Measurements from ENCODE around the gene ITGAL. TPM values are rescaled to one million over a fixed set of nuclear protein-coding genes. Genes with fewer than 3 reads are reported as not detected.
"Not testable (repeated sequence)": the region's sequence is repeated elsewhere in the genome, so short reads cannot be mapped to it uniquely, and the experiment has no call there.

Gene ITGAL
- total RNA-seq, 2 experiments from 2014 or later: 83.8 to 89.0 TPM

DNA sequence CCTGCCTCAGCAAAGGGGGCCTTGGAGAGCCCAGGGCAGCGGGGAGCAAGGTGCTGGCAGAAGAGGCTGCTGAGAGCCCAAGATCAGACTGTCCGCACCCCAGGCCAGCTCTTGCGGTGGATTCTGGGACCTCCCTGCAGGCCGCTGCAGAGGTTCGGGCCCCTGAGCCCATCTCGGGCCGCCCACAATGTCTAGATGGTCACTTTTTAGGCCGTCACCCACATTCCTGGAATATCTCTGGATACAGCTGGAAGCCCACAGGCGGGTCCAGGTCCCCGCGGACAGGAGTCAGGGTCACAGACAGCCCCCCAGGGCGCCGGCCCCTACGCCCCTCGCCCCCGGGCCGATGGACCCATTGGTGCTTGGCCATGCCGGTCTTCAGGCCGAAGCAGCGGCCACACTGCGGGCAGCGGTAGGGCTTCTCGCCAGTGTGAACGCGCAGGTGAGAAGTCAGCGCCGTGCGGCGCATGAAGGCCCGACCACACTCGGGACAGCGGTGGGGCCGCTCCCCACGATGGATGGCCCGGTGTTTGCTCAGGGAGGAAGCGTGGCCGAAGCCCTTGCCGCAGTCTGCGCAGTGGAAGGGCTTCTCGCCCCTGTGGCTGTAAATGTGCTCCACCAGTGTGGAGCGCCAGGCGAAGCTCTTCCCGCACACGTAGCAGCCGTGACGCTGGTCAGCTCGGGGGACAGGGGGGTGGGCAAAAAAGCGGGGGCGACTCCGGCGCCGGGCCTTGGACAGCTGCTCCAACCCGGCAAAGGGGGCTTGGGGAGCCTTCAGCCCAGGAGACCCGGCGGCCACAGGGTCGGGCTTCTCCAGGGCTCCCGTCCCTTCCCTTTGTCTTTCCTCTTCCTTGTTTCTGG, 60.0 kb downstream of the ITGAL start:
- intact Hi-C loops (cut with micrococcal nuclease): no loop called here
- CTCF ChIA-PET: no interaction called here

GRCh38 chr16:30533146-30533522, 60.6 kb downstream of the ITGAL start:
- Mint-ChIP-seq H3K4me1 (ENCODE audit: low read depth) (peaks cover 53% of the 10 kb centered on the region), H3K27me3 (ENCODE audit: low read depth) (no peaks in the 10 kb centered on the region), H3K36me3 (ENCODE audit: low read depth) (peaks cover 30% of the 10 kb centered on the region), H3K27ac (peak overlapping the region; percentile 76), H3K4me3 (peak overlapping the region; percentile 72), H3K9me3 (no peaks in the 10 kb centered on the region)
- intact Hi-C loops (cut with micrococcal nuclease): no loop called here
- CTCF ChIA-PET: interaction anchor here (1.4 to 3.5 kb wide), 2 partner anchors 39 to 84 kb away, joined by 9 to 26 read pairs; partner anchors contain the start of gene ZNF688
- DNase-seq: no peak

More for the DNA sequence above, 60.0 kb downstream of the ITGAL start:
- Mint-ChIP-seq H3K36me3 (ENCODE audit: low read depth) (peaks cover 25% of the 10 kb centered on the region), H3K9me3 (no peaks in the 10 kb centered on the region), H3K27ac (no peak overlapping the region), H3K27me3 (ENCODE audit: low read depth) (no peaks in the 10 kb centered on the region), H3K4me3 (peak overlapping the region; percentile 72), H3K4me1 (ENCODE audit: low read depth) (peaks cover 52% of the 10 kb centered on the region)
- DNase-seq: no peak

GRCh38 chr16:30533748-30534367, 61.3 kb downstream of the ITGAL start:
- H3K36me3 Mint-ChIP-seq (ENCODE audit: low read depth): peaks cover 33% of the 10 kb centered on the region
- H3K27ac Mint-ChIP-seq: peak overlapping the region; percentile 99
- CTCF ChIA-PET: interaction anchor here (0.6 to 3.5 kb wide), 5 partner anchors 18 to 85 kb away, joined by 3 to 26 read pairs (median 3); partner anchors contain the start of genes ZNF688 and ZNF785
- H3K9me3 Mint-ChIP-seq: no peaks in the 10 kb centered on the region
- H3K27me3 Mint-ChIP-seq (ENCODE audit: low read depth): no peaks in the 10 kb centered on the region
- peaks cover 53% of the 10 kb centered on the region for H3K4me1 Mint-ChIP-seq (ENCODE audit: low read depth)
- DNase-seq: peak; percentile 56
- peak overlapping the region; percentile 96 for H3K4me3 Mint-ChIP-seq
- intact Hi-C loops (cut with micrococcal nuclease): loop anchor here (1.0 to 2.0 kb wide), 3 partner anchors 25 to 125 kb away; partner anchors contain the start of genes FBRS, ZNF764 and ZNF785

- intact Hi-C loops (cut with micrococcal nuclease): loop anchor here (1.0 to 2.0 kb wide), 12 partner anchors 7 to 163 kb away; partner anchors contain the start of genes DCTPP1, FBRS, SEPHS2 and ZNF764
These were observed 62.0 kb downstream of the ITGAL start, which contains the start of gene ZNF747 for GRCh38 chr16:30534368-30535105. ZNF747 (minus strand) TSS chr16:30534858; CDS start chr16:30534679, 179 bp downstream.

GRCh38 chr16:30535106-30535776, 62.7 kb downstream of the ITGAL start:
- Mint-ChIP-seq H3K9me3 (no peaks in the 10 kb centered on the region), H3K4me1 (ENCODE audit: low read depth) (peaks cover 44% of the 10 kb centered on the region), H3K27me3 (ENCODE audit: low read depth) (no peaks in the 10 kb centered on the region), H3K36me3 (ENCODE audit: low read depth) (peaks cover 39% of the 10 kb centered on the region), H3K4me3 (peak overlapping the region; percentile 96), H3K27ac (peak overlapping the region; percentile 99)
- CTCF ChIA-PET: interaction anchor here (0.6 to 3.5 kb wide), 32 partner anchors 16 to 123 kb away, joined by 3 to 26 read pairs (median 4); partner anchors contain the start of genes DCTPP1, FBRS, ITGAL and ZNF688
- intact Hi-C loops (cut with micrococcal nuclease): loop anchor here (1.0 to 2.0 kb wide), 11 partner anchors 8 to 164 kb away; partner anchors contain the start of genes DCTPP1, FBRS, SEPHS2 and ZNF764
- peak; percentile 47 for DNase-seq

More at GRCh38 chr16:30534368-30535105, 62.0 kb downstream of the ITGAL start, which contains the start of gene ZNF747:
- Mint-ChIP-seq H3K27ac (peak within 1 kb of the TSS; percentile 99), H3K4me1 (ENCODE audit: low read depth) (peaks cover 49% of the 10 kb centered on the region), H3K4me3 (peak within 1 kb of the TSS; percentile 96), H3K36me3 (ENCODE audit: low read depth) (peaks cover 39% of the 10 kb centered on the region), H3K27me3 (ENCODE audit: low read depth) (no peaks in the 10 kb centered on the region), H3K9me3 (no peaks in the 10 kb centered on the region)
- peak; percentile 94 for DNase-seq
- CTCF ChIA-PET: interaction anchor here (0.9 to 3.5 kb wide), 17 partner anchors 17 to 115 kb away, joined by 3 to 26 read pairs (median 9); partner anchors contain the start of genes DCTPP1, ZNF688, ZNF764 and ZNF785

DNA sequence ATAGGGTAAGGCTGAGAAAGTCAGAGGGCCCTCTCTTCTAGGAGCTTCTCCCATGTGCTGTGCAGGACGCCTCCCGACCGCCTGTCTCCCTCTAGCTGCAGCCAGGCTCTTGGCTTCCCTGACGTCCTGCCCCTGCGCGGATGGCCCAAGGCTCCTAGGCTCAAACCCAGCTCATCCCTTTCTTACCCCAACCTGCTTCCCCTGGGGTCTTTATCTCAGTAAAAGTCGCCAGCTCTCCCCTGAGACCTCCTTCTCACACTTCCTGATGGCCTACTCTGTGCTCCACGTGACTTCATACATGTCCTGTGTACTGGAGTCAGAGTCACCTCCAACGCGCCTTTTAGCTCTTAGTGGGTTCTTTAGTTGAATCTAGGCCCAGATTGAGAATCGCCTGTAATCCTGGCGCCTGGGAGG, 63.2 kb downstream of the ITGAL start:
- intact Hi-C loops (cut with micrococcal nuclease): loop anchor here (1.0 to 2.0 kb wide), 11 partner anchors 8 to 164 kb away; partner anchors contain the start of genes DCTPP1, FBRS, SEPHS2 and ZNF764
- peak overlapping the region; percentile 99 for H3K27ac Mint-ChIP-seq
- CTCF ChIA-PET: interaction anchor here (0.6 to 3.5 kb wide), 32 partner anchors 18 to 123 kb away, joined by 3 to 26 read pairs (median 4); partner anchors contain the start of genes DCTPP1, FBRS, ITGAL and ZNF688
- peak overlapping the region; percentile 96 for H3K4me3 Mint-ChIP-seq
- H3K9me3 Mint-ChIP-seq: no peaks in the 10 kb centered on the region
- no peaks in the 10 kb centered on the region for H3K27me3 Mint-ChIP-seq (ENCODE audit: low read depth)
- H3K36me3 Mint-ChIP-seq (ENCODE audit: low read depth): peaks cover 39% of the 10 kb centered on the region
- peak; percentile 85 for DNase-seq
- H3K4me1 Mint-ChIP-seq (ENCODE audit: low read depth): peaks cover 38% of the 10 kb centered on the region

DNA sequence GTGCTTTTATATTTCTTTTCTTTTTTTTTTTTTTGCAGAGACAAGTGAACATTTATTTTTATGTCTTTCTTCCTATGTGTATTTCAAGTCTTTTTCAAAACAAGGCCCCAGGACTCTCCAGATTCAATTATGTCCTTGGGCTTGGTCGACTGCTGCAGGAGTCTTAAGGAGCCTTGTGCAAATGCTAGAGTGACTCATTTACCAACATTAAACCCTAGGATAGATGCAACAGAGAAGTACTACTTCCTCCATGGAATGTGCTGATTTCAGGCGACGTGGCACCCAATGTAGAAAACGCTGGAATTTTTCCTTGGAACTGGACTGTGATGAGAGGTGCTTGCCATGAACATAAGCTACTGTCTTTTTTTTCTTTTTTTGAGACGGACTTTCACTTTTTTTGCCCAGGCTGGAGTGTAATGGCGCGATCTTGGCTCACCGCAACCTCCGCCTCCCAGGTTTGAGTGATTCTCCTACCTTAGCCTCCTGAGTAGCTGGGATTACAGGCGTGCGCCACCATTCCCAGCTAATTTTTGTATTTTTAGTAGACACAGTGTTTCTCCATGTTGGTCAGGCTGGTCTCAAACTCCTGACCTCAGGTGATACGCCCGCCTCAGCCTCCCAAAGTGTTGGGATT, 64.0 kb downstream of the ITGAL start:
- not testable (repeated sequence) for H3K27me3 Mint-ChIP-seq (ENCODE audit: low read depth)

GRCh38 chr16:30539000-30539964, 66.7 kb downstream of the ITGAL start:
- no peak for DNase-seq
- Mint-ChIP-seq H3K4me1 (ENCODE audit: low read depth) (peaks cover 28% of the 10 kb centered on the region), H3K4me3 (no peak overlapping the region), H3K27me3 (ENCODE audit: low read depth) (no peaks in the 10 kb centered on the region), H3K36me3 (ENCODE audit: low read depth) (peaks cover 35% of the 10 kb centered on the region), H3K27ac (no peak overlapping the region), H3K9me3 (no peaks in the 10 kb centered on the region)
- CTCF ChIA-PET: interaction anchor here (1.0 to 1.4 kb wide), 2 partner anchors 59 to 109 kb away, joined by 3 read pairs; partner anchors contain the start of gene DCTPP1
- intact Hi-C loops (cut with micrococcal nuclease): no loop called here

More for the DNA sequence above, 64.0 kb downstream of the ITGAL start:
- Mint-ChIP-seq H3K36me3 (ENCODE audit: low read depth) (peaks cover 39% of the 10 kb centered on the region), H3K27ac (peak overlapping the region; percentile 99), H3K4me1 (ENCODE audit: low read depth) (peaks cover 34% of the 10 kb centered on the region), H3K4me3 (peak overlapping the region; percentile 96)
- DNase-seq; intact Hi-C loops (cut with micrococcal nuclease); H3K9me3 Mint-ChIP-seq: not testable (repeated sequence)
- CTCF ChIA-PET: interaction anchor here (0.7 to 3.5 kb wide), 21 partner anchors 17 to 122 kb away, joined by 3 to 26 read pairs (median 6); partner anchors contain the start of genes FBRS, ITGAL, ZNF688 and ZNF764

DNA sequence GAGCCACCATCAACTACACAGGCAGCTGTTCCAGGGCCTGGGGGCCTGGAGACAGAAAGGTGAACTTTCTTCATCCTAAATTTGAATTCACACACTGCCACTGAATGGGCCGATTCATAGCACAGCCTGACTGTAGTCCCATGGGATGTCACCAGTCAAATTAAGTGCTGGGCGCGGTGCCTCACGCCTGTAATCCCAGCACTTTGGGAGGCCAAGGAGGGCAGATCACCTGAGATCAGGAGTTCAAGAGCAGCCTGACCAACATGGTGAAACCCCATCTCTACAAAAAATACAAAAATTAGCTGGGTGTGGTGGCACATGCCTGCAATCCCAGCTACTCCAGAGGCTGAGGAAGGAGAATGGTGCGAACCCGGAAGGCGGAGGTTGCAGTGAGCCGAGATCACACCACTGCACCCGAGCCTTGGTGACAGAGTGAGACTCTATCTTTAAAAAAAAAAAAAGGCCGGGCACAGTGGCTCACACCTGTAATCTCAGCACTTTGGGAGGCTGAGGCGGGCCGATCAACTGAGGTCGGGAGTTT, 67.5 kb downstream of the ITGAL start:
- DNase-seq; H3K27me3 Mint-ChIP-seq (ENCODE audit: low read depth); H3K9me3 Mint-ChIP-seq; intact Hi-C loops (cut with micrococcal nuclease); H3K4me3 Mint-ChIP-seq; H3K27ac Mint-ChIP-seq: not testable (repeated sequence)
- CTCF ChIA-PET: interaction anchor here (1.4 kb wide), 1 partner anchor 59 kb away, joined by 3 read pairs; no protein-coding TSS in a partner anchor
- H3K4me1 Mint-ChIP-seq (ENCODE audit: low read depth): peaks cover 28% of the 10 kb centered on the region
- peaks cover 34% of the 10 kb centered on the region for H3K36me3 Mint-ChIP-seq (ENCODE audit: low read depth)
